Activated CD8-positive, alpha-beta memory T cell treated with anti-CD3 and anti-CD28 coated beads for 24 hours (primary cell): ENCODE data around the gene SMKR1.
A peak's percentile ranks its signal among the peaks of the same experiment; 100 is the strongest.
"Not testable (repeated sequence)": the region's sequence is repeated elsewhere in the genome, so short reads cannot be mapped to it uniquely, and the experiment has no call there.

Experiments
- DNase-seq: peaks from one replicate; pipeline ENCODE4 v3.0.0-alpha.2; 2020

SMKR1 gene

GRCh38 chr7:129489491-129489890, 12.8 kb upstream of the SMKR1 start:
- no peak for DNase-seq

GRCh38 chr7:129492391-129492790, 9.9 kb upstream of the SMKR1 start:
- DNase-seq: no peak

GRCh38 chr7:129493555-129493954, 8.8 kb upstream of the SMKR1 start:
- DNase-seq: no peak

DNA sequence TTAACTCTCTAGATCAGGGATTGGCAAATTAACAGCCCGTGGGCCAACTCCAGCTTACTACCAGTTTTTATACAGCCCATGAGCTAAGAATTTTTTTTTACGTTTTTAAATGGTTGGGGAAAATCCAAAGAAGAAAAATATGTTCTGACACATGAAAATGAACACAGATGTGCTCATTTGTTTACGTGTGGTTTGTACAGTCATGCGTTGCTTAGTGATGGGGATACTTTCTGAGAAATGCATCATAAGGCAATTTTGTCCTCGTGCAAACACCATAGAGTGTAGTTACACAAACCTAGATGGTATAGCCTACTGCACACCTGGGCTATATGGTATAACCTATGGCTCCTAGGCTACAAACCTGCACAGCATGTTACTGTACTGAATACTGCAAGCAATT, 8.3 kb upstream of the SMKR1 start:
- no peak for DNase-seq

- no peak for DNase-seq
Measured at GRCh38 chr7:129495987-129496386, 6.3 kb upstream of the SMKR1 start.

- peak; percentile 26 for DNase-seq
Measured at GRCh38 chr7:129496653-129497052, 5.7 kb upstream of the SMKR1 start.

GRCh38 chr7:129497156-129497555, 5.2 kb upstream of the SMKR1 start:
- peak; percentile 28 for DNase-seq

DNA sequence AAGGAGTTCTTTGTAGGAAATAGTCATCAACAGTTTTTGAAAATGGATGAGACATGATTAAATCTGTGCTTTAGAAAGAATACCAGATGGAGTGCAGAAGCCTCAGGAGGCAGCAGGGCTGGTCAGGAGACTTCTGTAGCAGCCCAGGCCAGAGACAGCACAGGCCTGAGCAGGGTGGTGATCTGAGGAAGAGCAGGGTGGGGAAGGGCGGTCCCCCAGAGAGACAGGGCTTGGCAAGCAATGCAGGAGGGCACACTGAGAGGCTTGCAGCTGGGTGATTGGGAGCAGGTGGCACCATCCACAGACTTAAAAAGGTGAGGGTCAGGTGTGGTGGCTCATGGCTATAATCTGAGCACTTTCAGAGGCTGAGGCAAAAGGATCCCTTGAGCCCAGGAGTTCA, 4.3 kb upstream of the SMKR1 start:
- peak; percentile 33 for DNase-seq

GRCh38 chr7:129499999-129500398, 2.3 kb upstream of the SMKR1 start:
- DNase-seq: no peak

DNA sequence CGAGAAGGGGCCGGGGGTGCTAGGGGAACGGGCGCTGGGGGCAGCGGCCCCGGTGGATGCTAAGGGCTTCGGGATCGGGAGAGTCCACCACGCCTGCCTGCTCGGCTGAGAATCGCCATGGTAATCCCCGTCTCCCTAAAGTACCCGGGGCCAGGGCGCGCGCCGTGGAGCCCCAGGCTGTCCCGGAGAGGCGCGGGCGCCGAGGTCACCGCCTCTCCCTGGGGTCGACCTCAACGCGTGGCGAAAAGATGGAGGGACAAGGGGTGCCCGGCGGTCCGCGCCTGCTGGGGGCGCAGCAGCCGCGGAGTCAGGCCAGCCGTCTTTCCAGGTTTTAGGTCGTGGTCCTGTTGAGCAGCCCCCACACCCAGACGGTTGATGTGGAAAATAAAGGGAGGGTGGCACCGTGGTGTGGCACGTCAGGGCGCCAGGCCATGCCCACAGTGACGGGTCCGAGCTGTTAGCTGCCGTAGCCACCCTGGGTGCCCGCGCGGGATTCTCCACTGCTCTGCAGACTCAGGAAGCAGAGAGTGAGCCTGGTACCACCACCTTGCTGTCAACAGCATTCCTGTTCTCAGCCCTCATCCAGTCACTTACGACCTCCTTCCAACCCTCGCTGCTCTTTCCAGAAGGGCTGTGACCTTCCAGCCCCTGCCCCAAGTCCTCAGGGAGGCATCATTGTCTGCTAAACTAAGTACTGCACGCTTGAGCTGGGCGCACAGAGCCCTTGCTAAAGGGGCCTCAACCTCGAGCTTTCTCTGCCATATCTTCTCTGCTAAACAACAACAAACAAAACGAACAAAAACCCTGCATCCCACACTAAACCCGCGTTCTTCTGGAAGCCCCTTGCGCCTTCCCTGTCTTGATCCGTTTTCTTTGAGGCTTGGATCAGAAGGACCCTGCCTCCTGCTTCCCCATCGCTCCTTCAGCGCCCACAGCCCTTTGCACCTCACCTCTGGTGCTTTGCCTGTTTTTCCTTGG, 666 bp downstream of the SMKR1 start:
- peak; percentile 77 for DNase-seq

DNA sequence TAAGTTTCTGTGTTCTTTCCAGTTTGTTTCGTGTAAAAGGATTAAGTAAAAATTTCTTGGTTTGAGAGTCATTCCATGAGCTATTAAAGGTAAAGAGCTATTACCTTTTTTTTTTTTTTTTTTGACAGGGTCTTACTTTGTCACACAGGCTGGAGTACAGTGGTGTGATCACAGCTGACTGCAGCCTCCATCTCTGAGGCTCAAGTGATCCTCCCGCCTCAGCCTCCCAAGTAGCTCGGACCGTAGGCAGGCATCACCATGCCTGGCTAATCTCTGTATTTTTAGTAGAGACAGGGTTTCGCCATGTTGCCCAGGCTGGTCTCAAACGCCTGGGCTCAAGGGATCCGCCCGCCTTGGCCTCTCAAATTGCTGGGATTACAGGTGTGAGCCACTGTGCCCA, 1.4 kb downstream of the SMKR1 start:
- no peak for DNase-seq

DNA sequence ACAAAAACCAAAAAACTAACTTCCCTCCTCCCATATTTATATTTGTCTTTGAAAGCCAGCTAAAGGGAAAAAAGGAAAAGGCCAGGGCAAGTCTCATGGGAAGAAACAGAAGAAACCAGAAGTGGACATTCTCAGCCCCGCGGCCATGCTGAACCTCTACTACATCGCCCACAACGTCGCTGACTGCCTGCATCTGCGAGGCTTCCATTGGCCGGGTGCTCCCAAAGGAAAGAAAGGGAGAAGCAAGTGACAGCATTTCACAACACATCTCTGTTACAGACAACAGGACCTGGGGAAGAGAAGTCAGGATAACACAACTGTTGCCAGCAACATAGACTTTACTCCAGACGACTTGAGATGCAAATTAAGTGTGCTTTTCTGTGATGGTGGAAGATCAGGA, 9.9 kb downstream of the SMKR1 start:
- DNase-seq: no peak

- no peak for DNase-seq
Measured at GRCh38 chr7:129513546-129513945, 11.2 kb downstream of the SMKR1 start.

DNA sequence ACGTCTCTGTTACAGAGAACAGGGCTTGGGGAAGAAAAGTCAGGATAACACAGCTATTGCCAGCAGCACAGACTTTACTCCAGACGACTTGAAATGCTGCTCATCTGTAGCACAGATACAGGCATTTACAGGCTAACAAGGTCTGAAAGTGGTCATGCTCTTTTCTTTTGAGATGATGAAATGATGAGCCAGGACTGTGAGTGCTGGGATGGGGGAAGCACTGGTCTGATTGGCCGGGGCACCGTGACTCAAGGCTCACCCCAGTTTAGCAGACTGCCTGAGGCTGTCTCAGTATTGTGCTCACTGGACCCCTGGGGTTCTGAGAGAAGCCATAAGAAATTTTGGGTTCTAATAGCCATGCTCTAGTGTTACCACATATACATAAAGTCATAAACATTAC, 12.4 kb downstream of the SMKR1 start:
- no peak for DNase-seq

- DNase-seq: no peak
Measured at GRCh38 chr7:129515381-129515780, 13.1 kb downstream of the SMKR1 start.

DNA sequence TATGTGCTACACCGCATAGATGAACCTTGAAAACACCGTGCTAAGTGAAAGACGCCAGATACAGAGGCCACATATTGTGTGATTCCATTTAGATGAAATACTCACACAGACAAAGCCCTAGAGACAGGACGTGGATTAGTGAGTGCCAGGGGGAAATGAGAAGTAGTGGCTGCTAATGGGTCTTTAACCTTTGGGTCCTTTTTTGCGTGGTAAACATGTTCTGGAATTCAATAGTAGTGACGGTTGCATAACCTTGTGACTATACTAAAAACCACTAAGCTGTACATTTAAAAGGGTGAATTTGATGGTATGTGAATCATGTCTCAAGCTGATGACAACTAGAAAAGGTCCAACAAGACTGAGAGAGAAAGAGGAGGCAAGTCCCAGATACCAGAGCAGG, 15.6 kb downstream of the SMKR1 start:
- DNase-seq: no peak

DNA sequence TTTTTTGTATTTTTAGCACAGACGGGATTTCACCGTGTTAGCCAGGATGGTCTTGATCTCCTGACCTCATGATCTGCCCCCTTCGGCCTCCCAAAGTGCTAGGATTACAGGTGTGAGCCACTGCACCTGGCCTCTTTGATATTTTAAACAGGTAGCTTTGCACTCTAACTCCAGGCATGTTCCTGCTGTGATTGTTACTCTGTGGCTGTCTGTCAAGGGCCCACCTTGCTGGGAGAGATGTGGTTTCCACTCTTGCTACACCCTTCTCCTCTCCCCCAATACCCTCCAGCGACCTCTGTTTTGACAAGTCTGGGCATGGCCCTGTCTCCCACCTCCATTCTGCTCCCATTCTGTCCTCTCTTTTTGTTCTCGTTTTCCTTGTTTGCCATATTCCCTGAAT, 17.1 kb downstream of the SMKR1 start:
- DNase-seq: no peak

GRCh38 chr7:129522088-129522970, 20.0 kb downstream of the SMKR1 start:
- no peak for DNase-seq

DNA sequence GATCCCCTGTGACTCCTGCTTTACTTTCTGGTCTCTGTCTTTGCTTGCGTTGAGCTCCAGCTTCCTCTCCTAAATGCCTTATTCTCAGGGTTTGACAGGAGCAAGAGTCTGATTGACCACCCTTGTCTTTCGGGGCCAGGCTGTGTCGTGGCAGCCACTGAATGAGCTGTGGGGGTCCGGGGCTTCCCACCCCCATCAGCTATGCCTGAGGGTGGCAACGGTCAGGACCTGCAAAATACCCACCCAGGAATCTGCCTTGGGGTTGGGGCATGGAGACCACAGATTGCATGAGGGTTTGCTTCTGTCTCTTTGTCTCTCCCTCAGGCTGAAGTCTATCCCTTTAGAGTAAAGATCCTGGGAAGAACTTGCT, 20.6 kb downstream of the SMKR1 start:
- no peak for DNase-seq

GRCh38 chr7:129523924-129524323, 21.6 kb downstream of the SMKR1 start:
- DNase-seq: no peak

- DNase-seq: not testable (repeated sequence)
Measured at GRCh38 chr7:129524405-129524804, 22.1 kb downstream of the SMKR1 start.

- DNase-seq: no peak
Measured at GRCh38 chr7:129525225-129525862, 23.0 kb downstream of the SMKR1 start.

DNA sequence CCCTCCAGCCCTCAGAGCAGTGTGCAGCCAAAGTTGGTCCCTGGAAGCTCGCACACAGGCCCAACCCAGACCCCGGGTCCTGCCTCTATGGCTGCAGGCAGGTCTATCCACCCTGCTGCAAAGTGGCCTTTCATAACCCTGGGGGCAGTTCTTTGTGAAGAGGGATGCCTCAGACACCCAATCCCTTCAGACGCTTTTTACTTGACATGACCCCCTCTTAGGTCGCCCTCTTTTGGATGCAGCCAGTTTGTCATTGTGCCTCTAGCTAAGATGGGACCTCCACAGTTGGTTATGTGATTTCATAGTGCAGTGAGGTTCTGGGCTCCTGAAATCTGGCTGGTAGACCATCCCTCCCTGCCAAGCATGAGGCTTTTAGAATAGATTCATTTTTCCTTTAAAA, 27.3 kb downstream of the SMKR1 start:
- no peak for DNase-seq
